ENCODE measurements around the gene KRTAP5-9. TPM values are rescaled to one million over a fixed set of nuclear protein-coding genes. Genes with fewer than 3 reads are reported as not detected.

The KRTAP5-9 gene
- total and polyA plus RNA-seq, 9 of the 15 experiments (the other 6 are each of a cell fraction or from before 2014, with no cell fraction given) = not detected

DNA sequence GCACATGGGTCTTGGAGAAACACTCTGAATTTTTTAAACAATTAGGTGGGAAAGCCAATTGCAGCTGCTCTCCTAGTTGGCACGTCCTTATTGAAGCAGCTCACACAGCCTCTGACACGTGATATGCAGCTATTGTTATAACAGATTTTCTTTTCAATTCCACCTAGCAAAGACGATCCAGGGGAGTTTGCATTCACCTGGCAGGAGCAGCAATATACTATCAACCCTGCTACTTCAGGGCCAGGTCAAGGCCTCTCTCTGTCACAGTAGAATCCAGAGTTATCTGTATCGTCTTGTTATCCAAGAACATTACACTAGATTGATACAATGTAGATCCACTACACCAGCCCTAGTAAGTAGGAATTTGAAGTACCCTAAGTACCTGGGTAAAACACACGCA is 26.2 kb downstream of the KRTAP5-9 start:
- H3K4me2 ChIP-seq (ENCODE audit: insufficient read depth, low read length) = no peak overlapping the region
- WGBS (ENCODE audit: insufficient coverage, low coverage, missing lambda C conversion rate) = 1% methylated on average over 5 of the region's 5 CpGs
- DNase-seq (ENCODE audit: extremely low read depth in 1 of 4, low spot score in 3 of 4) (no peak), ATAC-seq (no peak), FAIRE-seq (no peak)
- no peaks in the 10 kb centered on the region for H3K36me3 ChIP-seq (ENCODE audit: control insufficient read depth, insufficient read depth, low read length)
- no peaks in the 10 kb centered on the region for H3K9me3 ChIP-seq (replicated peaks; ENCODE audit: control insufficient read depth, insufficient read depth, low read depth, low read length)
- H4K20me1 ChIP-seq (replicated peaks; ENCODE audit: control insufficient read depth, insufficient read depth, low read length) = no peaks in the 10 kb centered on the region
- H3K79me2 ChIP-seq (ENCODE audit: control insufficient read depth, insufficient read depth, low read length) = no peaks in the 10 kb centered on the region
- intact Hi-C loops (cut with micrococcal nuclease) (no loop called here), in situ Hi-C loops (cut with MboI) (no loop called here)
- ChIA-PET CTCF (ENCODE audit: low intra/inter-chr PET ratio) (no interaction called here), POLR2A (interaction anchor here (0.6 kb wide), 2 partner anchors 163 to 481 kb away, joined by 3 to 4 read pairs; no protein-coding TSS in a partner anchor)
- no peaks in the 10 kb centered on the region for H3K4me1 ChIP-seq (replicated peaks in 1 of 2; ENCODE audit: control insufficient read depth in 2 of 2, insufficient read depth in 2 of 2, low read length in 2 of 2)
- no peaks in the 10 kb centered on the region for H3K9me1 ChIP-seq (ENCODE audit: control insufficient read depth, insufficient read depth, low read length)
- no peak overlapping the region for H3K9ac ChIP-seq (ENCODE audit: insufficient read depth in 1 of 2, low read depth in 2 of 2, low read length in 2 of 2)
- H3K27ac ChIP-seq (ENCODE audit: extremely low read depth, low read depth, low read length) = no peak overlapping the region
- H3K4me3 ChIP-seq = no peak overlapping the region
- BruUV-seq (replicated peaks) = no TSS peak
- H3K27me3 ChIP-seq (ENCODE audit: control insufficient read depth in 2 of 2, insufficient read depth in 2 of 2, low read length in 2 of 2) = peaks cover 44 to 63% of the 10 kb centered on the region in 2 experiments
- H2AFZ ChIP-seq (ENCODE audit: low read depth, low read length) = no peak overlapping the region
- TF ChIP-seq ILK (tag; IDR thresholded peaks at IDR 0.05; ENCODE audit: borderline replicate concordance, low read depth) (no peak), RBFOX2 (IDR thresholded peaks at IDR 0.05; ENCODE audit: low read depth, low read length) (no peak), ZNF184 (CRISPR knock-in tag; IDR thresholded peaks at IDR 0.05) (no peak), ZNF384 (IDR thresholded peaks at IDR 0.05; ENCODE audit: low read depth, low read length) (no peak), L3MBTL2 (IDR thresholded peaks at IDR 0.05) (no peak), ZNF589 (CRISPR knock-in tag; IDR thresholded peaks at IDR 0.05; ENCODE audit: low read depth) (no peak), EP400 (IDR thresholded peaks at IDR 0.05) (no peak), ZNF445 (CRISPR knock-in tag; IDR thresholded peaks at IDR 0.05; ENCODE audit: low read depth) (no peak), SRSF7 (optimal IDR thresholded peaks at IDR 0.05; ENCODE audit: low read depth, low read length) (no peak), ESRRB (CRISPR knock-in tag; IDR thresholded peaks at IDR 0.05; ENCODE audit: borderline replicate concordance) (no peak)
- TF ChIP-seq, protein P1, sequence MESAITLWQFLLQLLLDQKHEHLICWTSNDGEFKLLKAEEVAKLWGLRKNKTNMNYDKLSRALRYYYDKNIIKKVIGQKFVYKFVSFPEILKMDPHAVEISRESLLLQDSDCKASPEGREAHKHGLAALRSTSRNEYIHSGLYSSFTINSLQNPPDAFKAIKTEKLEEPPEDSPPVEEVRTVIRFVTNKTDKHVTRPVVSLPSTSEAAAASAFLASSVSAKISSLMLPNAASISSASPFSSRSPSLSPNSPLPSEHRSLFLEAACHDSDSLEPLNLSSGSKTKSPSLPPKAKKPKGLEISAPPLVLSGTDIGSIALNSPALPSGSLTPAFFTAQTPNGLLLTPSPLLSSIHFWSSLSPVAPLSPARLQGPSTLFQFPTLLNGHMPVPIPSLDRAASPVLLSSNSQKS (CRISPR knock-in tag; IDR thresholded peaks at IDR 0.05) = no peak
- TF ChIP-seq, protein P2, sequence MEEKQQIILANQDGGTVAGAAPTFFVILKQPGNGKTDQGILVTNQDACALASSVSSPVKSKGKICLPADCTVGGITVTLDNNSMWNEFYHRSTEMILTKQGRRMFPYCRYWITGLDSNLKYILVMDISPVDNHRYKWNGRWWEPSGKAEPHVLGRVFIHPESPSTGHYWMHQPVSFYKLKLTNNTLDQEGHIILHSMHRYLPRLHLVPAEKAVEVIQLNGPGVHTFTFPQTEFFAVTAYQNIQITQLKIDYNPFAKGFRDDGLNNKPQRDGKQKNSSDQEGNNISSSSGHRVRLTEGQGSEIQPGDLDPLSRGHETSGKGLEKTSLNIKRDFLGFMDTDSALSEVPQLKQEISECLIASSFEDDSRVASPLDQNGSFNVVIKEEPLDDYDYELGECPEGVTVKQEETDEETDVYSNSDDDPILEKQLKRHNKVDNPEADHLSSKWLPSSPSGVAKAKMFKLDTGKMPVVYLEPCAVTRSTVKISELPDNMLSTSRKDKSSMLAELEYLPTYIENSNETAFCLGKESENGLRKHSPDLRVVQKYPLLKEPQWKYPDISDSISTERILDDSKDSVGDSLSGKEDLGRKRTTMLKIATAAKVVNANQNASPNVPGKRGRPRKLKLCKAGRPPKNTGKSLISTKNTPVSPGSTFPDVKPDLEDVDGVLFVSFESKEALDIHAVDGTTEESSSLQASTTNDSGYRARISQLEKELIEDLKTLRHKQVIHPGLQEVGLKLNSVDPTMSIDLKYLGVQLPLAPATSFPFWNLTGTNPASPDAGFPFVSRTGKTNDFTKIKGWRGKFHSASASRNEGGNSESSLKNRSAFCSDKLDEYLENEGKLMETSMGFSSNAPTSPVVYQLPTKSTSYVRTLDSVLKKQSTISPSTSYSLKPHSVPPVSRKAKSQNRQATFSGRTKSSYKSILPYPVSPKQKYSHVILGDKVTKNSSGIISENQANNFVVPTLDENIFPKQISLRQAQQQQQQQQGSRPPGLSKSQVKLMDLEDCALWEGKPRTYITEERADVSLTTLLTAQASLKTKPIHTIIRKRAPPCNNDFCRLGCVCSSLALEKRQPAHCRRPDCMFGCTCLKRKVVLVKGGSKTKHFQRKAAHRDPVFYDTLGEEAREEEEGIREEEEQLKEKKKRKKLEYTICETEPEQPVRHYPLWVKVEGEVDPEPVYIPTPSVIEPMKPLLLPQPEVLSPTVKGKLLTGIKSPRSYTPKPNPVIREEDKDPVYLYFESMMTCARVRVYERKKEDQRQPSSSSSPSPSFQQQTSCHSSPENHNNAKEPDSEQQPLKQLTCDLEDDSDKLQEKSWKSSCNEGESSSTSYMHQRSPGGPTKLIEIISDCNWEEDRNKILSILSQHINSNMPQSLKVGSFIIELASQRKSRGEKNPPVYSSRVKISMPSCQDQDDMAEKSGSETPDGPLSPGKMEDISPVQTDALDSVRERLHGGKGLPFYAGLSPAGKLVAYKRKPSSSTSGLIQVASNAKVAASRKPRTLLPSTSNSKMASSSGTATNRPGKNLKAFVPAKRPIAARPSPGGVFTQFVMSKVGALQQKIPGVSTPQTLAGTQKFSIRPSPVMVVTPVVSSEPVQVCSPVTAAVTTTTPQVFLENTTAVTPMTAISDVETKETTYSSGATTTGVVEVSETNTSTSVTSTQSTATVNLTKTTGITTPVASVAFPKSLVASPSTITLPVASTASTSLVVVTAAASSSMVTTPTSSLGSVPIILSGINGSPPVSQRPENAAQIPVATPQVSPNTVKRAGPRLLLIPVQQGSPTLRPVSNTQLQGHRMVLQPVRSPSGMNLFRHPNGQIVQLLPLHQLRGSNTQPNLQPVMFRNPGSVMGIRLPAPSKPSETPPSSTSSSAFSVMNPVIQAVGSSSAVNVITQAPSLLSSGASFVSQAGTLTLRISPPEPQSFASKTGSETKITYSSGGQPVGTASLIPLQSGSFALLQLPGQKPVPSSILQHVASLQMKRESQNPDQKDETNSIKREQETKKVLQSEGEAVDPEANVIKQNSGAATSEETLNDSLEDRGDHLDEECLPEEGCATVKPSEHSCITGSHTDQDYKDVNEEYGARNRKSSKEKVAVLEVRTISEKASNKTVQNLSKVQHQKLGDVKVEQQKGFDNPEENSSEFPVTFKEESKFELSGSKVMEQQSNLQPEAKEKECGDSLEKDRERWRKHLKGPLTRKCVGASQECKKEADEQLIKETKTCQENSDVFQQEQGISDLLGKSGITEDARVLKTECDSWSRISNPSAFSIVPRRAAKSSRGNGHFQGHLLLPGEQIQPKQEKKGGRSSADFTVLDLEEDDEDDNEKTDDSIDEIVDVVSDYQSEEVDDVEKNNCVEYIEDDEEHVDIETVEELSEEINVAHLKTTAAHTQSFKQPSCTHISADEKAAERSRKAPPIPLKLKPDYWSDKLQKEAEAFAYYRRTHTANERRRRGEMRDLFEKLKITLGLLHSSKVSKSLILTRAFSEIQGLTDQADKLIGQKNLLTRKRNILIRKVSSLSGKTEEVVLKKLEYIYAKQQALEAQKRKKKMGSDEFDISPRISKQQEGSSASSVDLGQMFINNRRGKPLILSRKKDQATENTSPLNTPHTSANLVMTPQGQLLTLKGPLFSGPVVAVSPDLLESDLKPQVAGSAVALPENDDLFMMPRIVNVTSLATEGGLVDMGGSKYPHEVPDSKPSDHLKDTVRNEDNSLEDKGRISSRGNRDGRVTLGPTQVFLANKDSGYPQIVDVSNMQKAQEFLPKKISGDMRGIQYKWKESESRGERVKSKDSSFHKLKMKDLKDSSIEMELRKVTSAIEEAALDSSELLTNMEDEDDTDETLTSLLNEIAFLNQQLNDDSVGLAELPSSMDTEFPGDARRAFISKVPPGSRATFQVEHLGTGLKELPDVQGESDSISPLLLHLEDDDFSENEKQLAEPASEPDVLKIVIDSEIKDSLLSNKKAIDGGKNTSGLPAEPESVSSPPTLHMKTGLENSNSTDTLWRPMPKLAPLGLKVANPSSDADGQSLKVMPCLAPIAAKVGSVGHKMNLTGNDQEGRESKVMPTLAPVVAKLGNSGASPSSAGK (IDR thresholded peaks at IDR 0.05) = no peak
